Daoy (cell line): ENCODE data around the gene GP1BA. TPM values are rescaled to one million over a fixed set of nuclear protein-coding genes. Genes with fewer than 3 reads are reported as not detected.
A peak's percentile ranks its signal among the peaks of the same experiment; 100 is the strongest.

Experiments used
- DNase-seq: peaks from one replicate; pipeline ENCODE4 v3.0.0-alpha.2; 2015; ENCODE audit warnings: low read depth
- total RNA-seq: library from RNA; depleted of rRNA; stranded (reverse); fragments of >200 nt; shearing (Covaris generic); gene quantifications from 2 replicates; pipeline ENCODE4 v1.2.3, GENCODE V29; 2014

The GP1BA gene
- total RNA-seq, 1 experiment from 2014 or later = 0.23 TPM

DNA sequence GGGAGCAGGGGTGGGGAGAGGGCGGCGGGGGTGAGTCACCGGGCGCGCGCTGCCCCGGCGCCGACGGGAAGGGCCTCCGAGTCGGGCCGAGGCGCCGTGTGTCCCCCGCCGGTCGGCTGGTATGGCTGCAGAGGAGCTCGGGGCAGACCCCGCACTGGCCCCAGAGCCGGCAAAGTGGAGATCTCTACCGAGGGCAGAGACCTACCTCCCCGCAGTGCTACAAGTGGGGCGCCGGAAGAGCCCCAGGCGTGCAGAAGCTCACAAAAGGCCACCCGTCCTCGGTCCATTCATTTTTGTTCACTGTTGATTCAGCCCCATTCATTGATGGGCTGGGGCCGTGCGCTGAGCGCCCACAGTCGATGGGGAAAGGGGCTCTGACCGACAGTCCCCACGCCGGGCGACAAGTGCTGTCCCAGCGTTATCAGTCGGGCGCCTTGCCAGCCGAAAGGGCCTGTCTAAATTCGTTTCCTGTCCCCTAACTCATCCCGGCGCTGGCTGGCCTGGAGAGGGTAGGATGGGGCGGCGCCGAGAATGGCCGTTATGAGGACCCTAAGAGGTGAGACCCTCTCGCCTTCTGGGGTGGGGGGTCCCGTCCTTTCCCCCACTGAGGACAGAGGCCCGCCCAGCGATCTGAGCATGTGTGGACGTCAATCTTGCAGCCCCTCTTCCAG, 18.1 kb downstream of the GP1BA start:
- DNase-seq = no peak

DNA sequence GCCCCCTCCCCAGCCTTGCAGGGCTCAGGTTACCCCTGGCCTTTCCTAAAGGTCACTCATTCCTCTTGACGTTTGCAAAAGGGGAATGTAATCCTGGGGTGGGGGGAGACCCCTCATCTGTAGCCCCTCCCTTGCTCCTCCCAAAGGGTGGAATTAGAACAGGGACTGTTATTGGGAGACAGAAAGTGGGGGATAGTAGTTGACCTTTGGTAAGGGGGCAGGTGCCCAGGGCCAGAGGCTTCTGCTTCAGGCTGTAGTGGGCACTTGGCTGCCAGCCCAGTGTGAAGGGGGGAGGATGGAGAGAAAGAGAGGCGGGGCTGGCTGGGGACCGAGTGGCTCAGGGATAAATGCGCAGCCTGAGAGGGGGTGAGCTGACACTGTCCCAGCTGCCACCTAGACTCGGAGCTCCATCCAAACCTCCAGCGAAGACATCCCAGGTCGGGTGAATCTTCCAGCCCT, 18.7 kb downstream of the GP1BA start, which contains the start of gene ENO3:
Gene ENO3 (plus strand): TSS at position 374 of the 459 bp plus-strand sequence. CDS start 711 bp downstream, outside the sequence.
- no peak for DNase-seq

DNA sequence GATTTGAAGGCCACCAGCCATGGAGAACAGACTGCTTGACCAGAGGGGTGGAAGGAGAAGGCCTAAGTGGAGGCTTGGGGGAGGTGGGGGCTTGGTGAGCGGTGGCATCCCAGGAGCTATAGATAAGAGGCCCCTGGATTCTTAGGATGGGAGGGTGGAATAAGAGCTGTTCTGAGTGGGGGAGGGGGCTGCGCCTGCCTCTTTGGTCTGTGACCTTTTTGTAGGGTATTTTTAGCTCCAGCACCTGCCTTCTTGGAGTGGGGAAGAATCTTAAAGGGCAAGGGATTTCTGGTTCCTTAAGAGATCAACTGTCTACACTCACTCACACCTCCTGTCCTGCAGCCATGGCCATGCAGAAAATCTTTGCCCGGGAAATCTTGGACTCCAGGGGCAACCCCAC, 19.4 kb downstream of the GP1BA start:
- no peak for DNase-seq

DNA sequence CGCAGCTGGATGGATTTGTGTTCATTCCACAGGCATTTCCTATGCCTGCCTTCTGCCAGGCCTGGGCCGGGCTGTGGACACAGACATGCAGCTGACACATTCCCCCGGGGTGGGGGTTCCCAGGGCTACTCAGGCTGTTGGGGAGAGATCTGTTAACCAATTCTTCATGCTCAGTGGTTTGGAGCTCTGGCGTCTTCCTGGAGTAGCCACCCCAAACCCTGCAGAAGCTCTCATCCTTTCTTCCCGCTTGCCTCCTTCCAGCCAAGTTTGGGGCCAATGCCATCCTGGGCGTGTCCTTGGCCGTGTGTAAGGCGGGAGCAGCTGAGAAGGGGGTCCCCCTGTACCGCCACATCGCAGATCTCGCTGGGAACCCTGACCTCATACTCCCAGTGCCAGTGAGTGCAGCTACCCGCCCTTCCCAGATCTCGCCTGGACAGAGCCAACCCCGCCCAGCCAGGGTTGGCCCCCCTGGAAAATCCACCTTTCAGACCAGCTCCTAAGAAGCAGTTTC, 21.4 kb downstream of the GP1BA start:
- peak; percentile 79 for DNase-seq

DNA sequence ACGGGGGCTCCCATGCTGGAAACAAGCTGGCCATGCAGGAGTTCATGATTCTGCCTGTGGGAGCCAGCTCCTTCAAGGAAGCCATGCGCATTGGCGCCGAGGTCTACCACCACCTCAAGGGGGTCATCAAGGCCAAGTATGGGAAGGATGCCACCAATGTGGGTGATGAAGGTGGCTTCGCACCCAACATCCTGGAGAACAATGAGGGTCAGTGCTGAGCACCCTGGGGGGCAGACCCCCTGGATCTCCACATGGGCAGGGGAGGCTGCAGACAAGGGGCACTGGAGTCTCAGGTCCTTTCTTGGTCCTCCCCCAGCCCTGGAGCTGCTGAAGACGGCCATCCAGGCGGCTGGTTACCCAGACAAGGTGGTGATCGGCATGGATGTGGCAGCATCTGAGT, 23.0 kb downstream of the GP1BA start:
- no peak for DNase-seq

DNA sequence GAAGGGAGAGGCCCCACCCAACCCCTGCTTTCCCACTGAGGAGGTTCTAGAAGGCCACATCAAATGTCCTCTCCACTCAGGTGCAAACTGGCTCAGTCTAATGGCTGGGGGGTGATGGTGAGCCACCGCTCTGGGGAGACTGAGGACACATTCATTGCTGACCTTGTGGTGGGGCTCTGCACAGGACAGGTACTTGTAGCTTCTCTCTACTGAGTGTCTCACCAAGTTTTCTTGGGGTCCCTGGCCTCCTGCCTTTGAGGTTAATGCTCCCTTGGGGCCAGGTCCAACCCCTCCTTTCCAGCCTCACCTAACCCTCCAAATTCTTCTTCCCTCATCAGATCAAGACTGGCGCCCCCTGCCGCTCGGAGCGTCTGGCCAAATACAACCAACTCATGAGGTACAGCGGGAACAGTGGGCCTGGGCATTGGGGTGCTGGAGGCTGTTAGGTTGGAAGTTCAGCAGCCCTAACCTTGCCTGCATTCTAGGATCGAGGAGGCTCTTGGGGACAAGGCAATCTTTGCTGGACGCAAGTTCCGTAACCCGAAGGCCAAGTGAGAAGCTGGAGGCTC, 24.5 kb downstream of the GP1BA start:
- no peak for DNase-seq

DNA sequence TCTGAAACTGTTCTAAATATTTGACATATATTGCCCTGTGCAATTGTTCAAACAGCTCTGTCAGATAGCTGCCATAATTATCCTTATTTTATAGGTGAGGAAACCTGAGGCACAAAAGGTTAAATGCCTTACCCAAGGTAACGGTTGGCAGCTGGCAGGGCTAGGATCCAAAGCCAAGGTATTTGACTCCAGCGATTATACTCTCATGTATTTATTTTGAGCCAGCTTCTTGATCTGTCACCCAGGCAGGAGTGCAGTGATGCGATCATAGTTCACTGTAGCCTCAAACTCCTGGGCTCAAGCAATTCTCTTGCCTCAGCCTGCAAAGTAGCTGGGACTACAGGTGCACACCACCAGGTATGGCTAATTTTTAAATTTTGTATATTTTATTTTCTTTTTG, 26.0 kb downstream of the GP1BA start:
- no peak for DNase-seq

DNA sequence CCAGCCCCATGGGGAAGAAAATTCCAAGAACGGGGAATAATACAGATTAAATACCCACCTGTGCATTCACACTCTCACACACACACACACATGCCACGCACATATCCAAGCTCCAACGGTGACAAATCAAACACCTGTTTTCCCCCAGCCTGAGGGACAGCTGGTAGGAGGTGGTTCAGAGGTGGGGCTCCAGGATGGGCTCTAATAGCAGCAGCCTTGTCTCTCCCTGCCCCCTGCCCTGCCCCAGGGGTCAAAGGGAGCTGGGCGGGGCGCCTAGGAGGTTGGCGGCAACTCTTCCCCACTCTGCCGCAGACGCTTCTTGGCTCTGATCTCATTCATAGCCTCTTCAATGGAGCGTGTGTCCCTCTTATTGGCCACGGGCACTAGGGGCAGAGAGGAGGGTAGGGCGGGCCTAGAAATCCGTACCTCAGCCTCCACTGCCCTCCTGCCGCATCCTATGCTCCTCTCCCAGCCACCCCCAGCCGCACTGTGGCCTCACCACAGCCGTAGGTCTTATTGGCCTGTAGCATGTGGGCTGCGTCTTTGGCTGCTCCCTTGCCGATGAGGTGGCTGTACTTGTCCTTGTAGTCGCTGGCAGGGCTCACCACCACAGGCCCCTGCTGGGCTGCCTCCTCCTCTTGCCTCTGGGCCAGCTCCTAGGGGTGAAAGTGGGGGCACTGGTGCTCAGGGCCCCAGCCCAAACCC, 27.3 kb downstream of the GP1BA start:
- no peak for DNase-seq

DNA sequence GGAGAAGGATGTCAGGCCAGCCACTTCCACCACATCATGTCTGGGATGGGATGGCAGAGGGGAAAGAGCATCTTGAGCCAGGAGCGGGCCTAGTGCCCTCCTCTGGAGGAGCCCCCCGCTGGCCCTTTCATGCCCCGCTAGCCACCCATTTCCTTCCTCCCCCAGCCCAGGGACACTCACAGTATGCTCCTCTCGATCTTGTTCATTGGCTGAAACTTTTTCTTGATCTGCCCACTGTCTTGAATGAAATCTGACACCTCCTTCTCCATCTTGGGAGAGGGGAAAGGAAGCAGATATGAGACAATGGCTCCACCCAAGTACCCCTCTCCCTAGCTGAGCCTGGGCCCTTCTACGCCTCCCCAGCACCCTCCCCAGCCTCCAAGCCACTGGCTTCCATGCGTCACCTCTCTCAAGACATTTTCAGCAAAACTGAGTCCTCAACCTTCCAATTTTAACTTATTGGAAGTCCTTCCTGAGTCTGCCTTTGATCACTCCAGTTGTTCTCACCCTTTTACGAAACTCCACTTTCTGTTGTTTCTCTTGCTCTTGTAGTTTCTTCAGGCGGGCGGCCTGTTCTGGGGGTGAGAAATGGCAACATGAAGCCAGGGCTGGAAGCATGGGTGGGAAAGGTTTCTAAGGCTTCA, 28.3 kb downstream of the GP1BA start:
- DNase-seq = no peak

DNA sequence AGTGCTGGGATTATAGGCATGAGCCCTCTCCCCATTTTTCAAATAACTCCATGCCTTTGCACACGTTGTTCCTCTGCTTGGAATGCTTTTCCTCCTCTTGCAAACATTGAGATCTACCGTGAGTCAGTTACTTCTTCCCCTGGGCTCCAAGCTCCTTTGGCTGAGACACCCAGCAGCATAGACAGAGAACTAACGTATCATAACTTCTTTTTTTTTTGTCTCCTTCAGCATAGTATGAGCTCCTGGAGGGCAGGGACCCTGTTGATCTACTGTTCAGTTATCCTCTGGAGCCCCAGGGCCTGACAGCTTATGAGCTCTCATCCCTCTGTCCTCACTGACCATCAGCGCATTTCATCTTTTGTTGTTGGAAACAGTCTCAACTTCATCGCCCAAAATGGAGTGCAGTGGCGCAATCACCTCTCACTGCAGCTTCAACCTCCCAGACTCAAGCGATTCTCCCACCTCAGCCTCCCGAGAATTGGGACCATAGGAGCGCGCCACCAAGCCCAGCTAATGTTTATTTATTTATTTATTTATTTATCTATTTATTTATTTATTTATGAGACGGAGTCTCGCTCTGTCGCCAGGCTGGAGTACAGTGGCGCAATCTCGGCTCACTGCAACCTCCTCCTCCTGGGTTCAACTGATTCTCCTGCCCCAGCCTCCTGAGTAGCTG, 33.4 kb downstream of the GP1BA start:
- no peak for DNase-seq

DNA sequence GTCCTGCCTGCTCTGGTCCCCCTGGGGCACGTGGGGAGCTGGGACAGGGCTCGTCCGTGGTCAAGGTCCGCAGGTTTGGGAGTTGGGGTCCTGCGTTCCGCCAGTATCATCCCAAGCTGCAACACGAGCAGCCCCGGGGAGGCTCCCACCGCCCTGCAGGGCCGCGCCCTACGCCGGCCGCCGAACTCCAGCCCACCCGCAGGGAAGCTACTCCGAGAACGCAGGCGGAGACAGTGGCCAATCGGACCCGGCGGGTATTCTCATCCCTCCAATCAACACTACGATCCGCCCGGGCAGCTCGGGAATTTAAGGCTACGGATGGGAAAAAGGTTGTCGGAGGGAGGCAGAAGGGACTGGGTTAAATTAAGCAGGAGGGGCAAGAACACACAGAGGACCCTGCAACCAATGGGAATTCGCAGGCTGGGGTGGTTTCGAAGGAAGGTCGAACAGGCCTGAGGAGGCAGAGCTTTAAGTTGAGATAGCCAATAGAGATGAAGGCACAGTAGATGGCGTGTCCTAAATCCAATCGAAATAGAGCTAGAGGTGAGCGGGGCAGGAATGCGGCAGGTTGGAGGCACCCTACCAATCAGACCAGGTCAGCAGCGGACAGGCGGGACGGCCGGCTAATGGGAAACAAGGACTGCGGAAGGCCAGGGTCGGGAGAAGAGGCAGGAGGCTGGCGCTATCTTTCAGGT, 34.9 kb downstream of the GP1BA start:
- peak; percentile 100 for DNase-seq

DNA sequence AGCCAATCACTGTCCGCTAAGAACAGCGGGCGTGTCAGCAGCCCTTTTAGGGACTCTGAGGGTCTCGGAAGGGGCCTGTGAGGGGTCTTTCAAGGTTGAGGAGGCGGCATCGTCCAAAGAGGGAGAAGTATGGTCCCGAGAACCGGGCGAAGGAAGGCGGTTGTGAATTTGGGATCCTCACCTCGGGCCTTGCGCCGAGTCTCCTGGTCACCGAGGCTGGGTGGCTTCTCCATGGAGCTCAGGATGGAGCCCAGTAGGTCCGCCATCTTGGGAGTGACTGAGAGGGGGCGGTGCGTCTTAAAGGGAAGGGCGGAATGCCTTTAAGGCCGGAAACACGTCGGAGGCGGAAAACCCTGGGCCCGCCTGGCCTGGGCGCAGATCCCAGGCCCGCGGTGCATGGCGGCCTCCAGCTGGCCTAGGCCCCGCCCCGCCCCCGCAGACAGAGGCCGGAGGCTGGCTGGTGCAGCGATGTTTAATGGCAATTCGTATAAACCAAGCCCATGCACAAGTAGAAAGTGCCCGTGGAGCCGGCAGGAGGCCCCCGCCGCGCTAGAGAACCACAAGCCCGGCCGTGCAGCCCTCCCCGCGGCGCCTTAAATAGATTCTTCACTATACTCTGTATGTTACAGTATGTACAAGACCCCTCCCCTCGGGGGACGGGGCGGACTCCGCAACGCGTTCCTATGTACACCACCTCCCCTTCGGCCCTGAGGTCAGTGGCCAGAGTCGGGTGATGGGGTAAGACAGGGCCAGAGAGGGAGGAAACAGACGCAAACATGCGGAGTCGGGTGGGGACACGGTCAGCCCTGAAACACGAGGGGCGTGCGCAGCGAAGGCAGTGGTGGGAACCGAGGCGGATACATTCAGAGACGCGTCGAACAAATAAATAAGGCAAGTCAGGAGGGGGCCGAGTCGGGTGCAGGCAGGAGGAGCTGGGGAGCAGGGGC, 35.7 kb downstream of the GP1BA start, which contains the start of gene SPAG7:
Gene SPAG7 (minus strand): TSS at position 279 of the 947 bp plus-strand sequence. CDS start 13 bp downstream, at position 266.
- peak; percentile 99 for DNase-seq

DNA sequence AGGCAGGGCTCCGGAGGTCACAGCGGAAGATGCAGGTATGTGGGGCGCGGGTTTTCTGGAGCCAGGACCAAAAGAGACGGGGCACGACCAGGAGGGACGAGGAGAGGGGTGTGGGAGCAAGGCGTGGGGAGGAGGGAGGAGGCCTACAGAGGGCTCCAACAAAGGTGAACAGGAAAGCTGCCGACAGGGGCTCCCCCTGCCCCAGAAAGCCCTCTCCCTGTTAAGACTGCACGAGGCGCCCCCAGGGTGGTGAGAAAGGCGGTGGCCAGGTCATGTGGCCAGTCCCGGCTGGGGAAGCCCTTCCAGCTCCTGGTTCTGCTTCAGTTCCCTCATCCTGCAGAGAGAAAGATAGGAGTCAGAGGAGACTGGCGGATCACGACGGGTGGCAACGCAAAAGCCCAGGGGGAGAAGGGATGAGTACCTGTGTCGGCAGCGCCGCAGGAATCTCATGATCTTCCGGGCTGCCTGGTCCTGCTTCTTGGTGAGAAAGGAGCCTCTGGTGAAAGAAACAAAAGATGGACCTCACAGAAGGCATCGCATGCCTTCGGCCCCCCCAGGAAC, 36.5 kb downstream of the GP1BA start:
- peak; percentile 77 for DNase-seq

DNA sequence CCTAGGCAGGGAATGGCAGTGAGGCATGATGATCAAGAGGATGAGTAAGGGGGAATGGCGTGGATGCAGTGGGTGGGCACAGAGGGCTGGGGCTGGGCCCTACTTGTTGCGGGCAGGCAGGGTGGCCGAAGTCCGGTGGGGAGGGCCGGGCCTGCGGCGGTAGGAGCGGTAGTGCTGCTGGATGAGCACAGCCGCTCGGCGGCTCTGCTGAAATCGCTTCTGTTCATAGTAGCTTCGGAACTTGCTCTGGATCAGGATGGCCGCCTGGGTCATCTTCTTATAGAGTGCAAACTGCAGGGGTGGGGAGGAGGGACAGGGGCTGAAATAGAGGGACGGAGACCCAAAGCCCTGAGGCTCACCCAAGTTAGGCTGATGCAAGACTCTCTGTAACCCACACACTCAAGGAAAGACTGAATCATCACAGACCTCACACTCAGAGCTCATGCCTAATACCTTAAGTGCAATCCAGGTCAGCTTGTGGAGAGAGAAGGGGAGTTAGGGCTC, 37.0 kb downstream of the GP1BA start:
- DNase-seq = peak; percentile 91

DNA sequence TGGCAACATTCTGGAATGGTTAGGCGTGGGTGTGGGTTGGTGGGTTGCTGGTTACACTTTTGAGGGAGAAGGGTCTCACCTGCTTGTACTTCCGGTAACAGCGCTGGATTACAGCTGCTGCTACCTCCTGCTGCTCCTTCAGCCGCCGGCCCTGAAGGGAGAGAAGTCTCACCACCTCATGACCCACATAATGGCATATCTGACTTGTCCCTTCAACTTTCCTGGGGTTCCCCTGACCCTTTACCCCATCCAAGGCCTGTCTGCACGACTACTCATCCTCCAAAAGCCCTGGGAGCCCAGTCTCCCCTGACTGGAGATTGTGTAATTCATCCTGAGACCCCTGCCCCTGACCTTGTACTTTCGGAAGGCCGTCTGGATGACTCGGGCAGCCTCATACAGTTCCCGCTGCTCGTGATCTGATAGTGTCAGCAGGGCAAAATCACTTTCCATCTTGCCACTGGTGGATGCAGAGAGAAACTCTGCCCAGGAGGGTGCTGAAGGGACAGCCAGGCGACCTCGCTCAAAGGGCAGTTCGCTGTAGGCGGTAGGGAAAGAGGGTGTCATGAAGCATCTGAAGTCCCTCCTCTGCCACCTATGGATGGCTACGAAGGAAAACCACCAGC, 37.6 kb downstream of the GP1BA start:
- no peak for DNase-seq

DNA sequence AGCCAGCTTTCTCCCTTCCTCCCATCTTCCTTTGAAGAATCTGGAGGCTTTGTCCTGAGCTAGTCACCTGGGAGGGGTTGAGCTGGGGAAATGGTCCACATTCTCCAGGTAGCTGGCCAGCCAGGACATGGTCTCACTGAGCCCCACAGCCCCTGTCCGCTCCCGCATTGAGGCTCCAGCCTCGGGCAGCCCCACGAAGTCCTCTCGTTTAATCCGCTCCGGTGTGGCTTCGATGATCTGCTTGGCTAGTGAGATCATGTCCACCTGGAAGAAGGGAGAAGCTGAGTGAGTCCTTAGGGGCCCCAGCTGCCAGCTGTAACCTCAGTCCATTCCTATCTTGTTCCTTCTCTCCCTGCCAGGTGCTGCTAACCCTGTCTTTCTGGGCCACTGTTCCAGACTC, 38.2 kb downstream of the GP1BA start:
- DNase-seq = no peak

DNA sequence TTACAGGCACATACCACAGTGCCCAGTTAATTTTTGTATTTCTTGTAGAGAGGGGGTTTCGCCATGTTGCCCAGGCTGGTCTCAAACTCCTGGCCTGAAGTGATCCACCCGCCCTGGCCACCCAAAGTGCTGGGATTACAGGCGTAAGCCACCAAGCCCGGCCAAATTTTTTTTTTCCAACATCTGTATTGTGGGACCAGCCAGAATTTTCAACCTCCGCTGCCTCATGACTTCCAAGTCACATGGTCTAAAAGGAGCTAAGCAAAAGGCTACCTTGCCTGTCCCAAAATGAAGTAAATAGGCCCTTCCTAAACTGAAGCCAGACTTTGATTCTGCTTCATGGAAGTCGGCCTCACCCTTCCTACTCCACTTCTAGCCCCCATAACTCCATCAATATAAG, 39.7 kb downstream of the GP1BA start:
- DNase-seq = no peak

DNA sequence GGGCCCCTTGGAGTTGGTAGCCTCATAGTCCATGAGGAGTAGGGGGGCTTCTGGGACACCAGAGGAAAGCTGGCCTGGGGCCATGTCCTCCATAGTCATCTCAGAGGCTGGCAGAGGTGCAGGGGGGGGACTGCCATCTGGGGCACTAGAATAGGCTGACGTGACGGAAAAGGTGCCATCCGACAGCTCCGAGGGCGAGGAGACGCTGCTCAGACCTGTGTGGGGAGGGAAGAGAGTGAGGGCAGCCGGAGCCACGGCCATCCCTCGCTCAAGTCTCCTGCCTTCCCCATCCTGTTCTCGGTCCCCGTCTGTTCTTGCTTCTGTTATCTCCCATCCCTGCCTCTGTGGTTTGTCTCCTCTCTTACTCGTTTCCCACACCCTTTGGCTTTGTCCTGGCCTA, 40.2 kb downstream of the GP1BA start:
- DNase-seq = no peak

DNA sequence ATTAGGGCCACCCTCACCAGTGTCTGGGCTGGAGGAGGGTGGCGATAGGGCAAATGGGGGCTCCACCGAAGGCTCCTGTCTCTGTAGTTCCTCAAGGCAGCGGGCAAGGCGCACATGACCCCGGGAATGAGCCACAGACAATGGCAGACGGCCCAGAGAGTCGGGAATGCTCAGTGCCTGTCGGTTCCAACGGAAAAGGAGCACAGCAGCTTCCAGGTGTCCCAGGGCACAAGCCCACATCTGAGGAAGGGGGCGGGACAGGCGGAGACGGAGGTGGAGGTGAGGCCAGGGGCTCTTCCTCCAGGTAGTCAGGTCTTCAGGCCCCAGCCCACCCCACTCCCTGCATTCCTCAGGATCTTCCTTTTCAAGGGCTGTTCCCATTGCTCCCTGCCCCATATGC, 40.7 kb downstream of the GP1BA start:
- no peak for DNase-seq
